H9 (cell line): Measurements from ENCODE around the gene MUC5AC. TPM values are rescaled to one million over a fixed set of nuclear protein-coding genes. Genes with fewer than 3 reads are reported as not detected.

Source experiments
- DNase-seq: peaks from one replicate; pipeline ENCODE4 v3.0.0-alpha.2; 2017
- H2AFZ ChIP-seq: one replicate; pipeline ENCODE4 v1.6.1; 2013; ENCODE audit warnings: mild to moderate bottlenecking, low read length, control low read depth, moderate library complexity
- H2AK5ac ChIP-seq: 2 replicates; pipeline ENCODE4 v1.6.1; 2013; ENCODE audit warnings: low read length, control low read depth, mixed read lengths; ENCODE audit not compliant: insufficient read length
- H2BK120ac ChIP-seq: one replicate; pipeline ENCODE4 v1.6.1; 2013; ENCODE audit warnings: low read depth, mild to moderate bottlenecking, low read length, control low read depth, inconsistent platforms; ENCODE audit not compliant: poor library complexity, severe bottlenecking
- H2BK12ac ChIP-seq: 2 replicates; pipeline ENCODE4 v1.6.1; 2013; ENCODE audit warnings: low read length, control low read depth, mixed read lengths, low read depth; ENCODE audit not compliant: insufficient read length
- H2BK15ac ChIP-seq: 2 replicates; pipeline ENCODE4 v1.6.1; 2013; ENCODE audit warnings: low read depth, low read length, control low read depth
- H2BK20ac ChIP-seq: one replicate; pipeline ENCODE4 v1.6.1; 2013; ENCODE audit warnings: low read depth, mild to moderate bottlenecking, low read length, control low read depth, inconsistent platforms; ENCODE audit not compliant: poor library complexity, severe bottlenecking
- H2BK5ac ChIP-seq: 2 replicates; pipeline ENCODE4 v1.6.1; 2013; ENCODE audit warnings: low read length, control low read depth, mixed read lengths; ENCODE audit not compliant: insufficient read length
- H3K14ac ChIP-seq: 2 replicates; pipeline ENCODE4 v1.6.1; 2013; ENCODE audit warnings: low read length, control low read depth; ENCODE audit not compliant: insufficient read depth
- H3K18ac ChIP-seq: 2 replicates; pipeline ENCODE4 v1.6.1; 2013; ENCODE audit warnings: low read depth, mild to moderate bottlenecking, mixed read lengths, low read length, control low read depth; ENCODE audit not compliant: insufficient read length
- H3K23ac ChIP-seq: 2 replicates; pipeline ENCODE4 v1.6.1; 2013; ENCODE audit warnings: low read length, control low read depth, mixed read lengths, low read depth; ENCODE audit not compliant: insufficient read length
- H3K23me2 ChIP-seq: 2 replicates; pipeline ENCODE4 v1.6.1; 2013; ENCODE audit warnings: low read depth, mild to moderate bottlenecking, mixed read lengths, low read length, control low read depth; ENCODE audit not compliant: insufficient read length, poor library complexity, severe bottlenecking
- H3K27ac ChIP-seq: 2 replicates; pipeline ENCODE4 v1.5.1; 2013; ENCODE audit warnings: low read length, control low read depth, mixed read lengths, low read depth; ENCODE audit not compliant: insufficient read length
- H3K27me3 ChIP-seq: 2 replicates; pipeline ENCODE4 v1.6.1; 2013; ENCODE audit warnings: low read length, control low read depth, inconsistent platforms; ENCODE audit not compliant: insufficient read depth
- H3K4ac ChIP-seq: 2 replicates; pipeline ENCODE4 v1.6.1; 2013; ENCODE audit warnings: low read depth, mild to moderate bottlenecking, control low read depth, inconsistent platforms, low read length, moderate library complexity
- H3K4me1 ChIP-seq: 2 replicates; pipeline ENCODE4 v1.6.1; 2013; ENCODE audit warnings: low read length, control low read depth, inconsistent platforms; ENCODE audit not compliant: insufficient read depth
- H3K4me2 ChIP-seq: 2 replicates; pipeline ENCODE4 v1.6.1; 2013; ENCODE audit warnings: low read length, control low read depth, mixed read lengths; ENCODE audit not compliant: insufficient read length, insufficient read depth
- H3K56ac ChIP-seq: 2 replicates; pipeline ENCODE4 v1.6.1; 2013; ENCODE audit warnings: low read depth, mild to moderate bottlenecking, mixed read lengths, low read length, control low read depth; ENCODE audit not compliant: insufficient read length
- H3K79me1 ChIP-seq: 2 replicates; pipeline ENCODE4 v1.6.1; 2013; ENCODE audit warnings: low read depth, mild to moderate bottlenecking, moderate library complexity, low read length, control low read depth, inconsistent platforms; ENCODE audit not compliant: insufficient read depth, poor library complexity, severe bottlenecking
- H3K79me2 ChIP-seq: 2 replicates; pipeline ENCODE4 v1.6.1; 2013; ENCODE audit warnings: low read length, control low read depth, inconsistent platforms; ENCODE audit not compliant: insufficient read depth
- H3K9ac ChIP-seq: 2 replicates; pipeline ENCODE4 v1.6.1; 2013; ENCODE audit warnings: low read length, control low read depth, mixed read lengths; ENCODE audit not compliant: insufficient read length; ENCODE audit errors: extremely low read depth
- H3K9me3 ChIP-seq: one replicate; pipeline ENCODE4 v1.6.1; 2013; ENCODE audit warnings: low read depth, low read length, inconsistent platforms; ENCODE audit not compliant: control insufficient read depth
- H3T11ph ChIP-seq: one replicate; pipeline ENCODE4 v1.6.1; 2013; ENCODE audit warnings: mild to moderate bottlenecking, low read length, control low read depth, inconsistent platforms
- H4K20me1 ChIP-seq: one replicate; pipeline ENCODE4 v1.6.1; 2013; ENCODE audit not compliant: control insufficient read depth, insufficient read length, insufficient read depth
- H4K5ac ChIP-seq: 2 replicates; pipeline ENCODE4 v1.6.1; 2013; ENCODE audit warnings: low read depth, mild to moderate bottlenecking, mixed read lengths, low read length, control low read depth; ENCODE audit not compliant: insufficient read length
- H4K8ac ChIP-seq: replicated peaks from 2 replicates; pipeline ENCODE4 v1.6.1; 2013; ENCODE audit warnings: low read length, control low read depth, mixed read lengths, low read depth; ENCODE audit not compliant: insufficient read length
- H4K91ac ChIP-seq: 2 replicates; pipeline ENCODE4 v1.6.1; 2013; ENCODE audit warnings: low read depth, mild to moderate bottlenecking, moderate library complexity, mixed read lengths, low read length, control low read depth; ENCODE audit not compliant: insufficient read length
- H3K27ac Mint-ChIP-seq, 3 experiments: 2 replicates in 2 of 3; 3 replicates in 1 of 3; pipeline ENCODE4 v1.8.0; 2020 to 2021; ENCODE audit warnings: mixed read lengths in 3 of 3, mild to moderate bottlenecking in 1 of 3, moderate library complexity in 1 of 3
- H3K27me3 Mint-ChIP-seq: 2 replicates; pipeline ENCODE4 v1.8.0; 2021; ENCODE audit warnings: low read depth, mild to moderate bottlenecking, moderate library complexity, mixed read lengths
- H3K36me3 Mint-ChIP-seq, 3 experiments: 2 replicates in 2 of 3; 3 replicates in 1 of 3; pipeline ENCODE4 v1.8.0; 2020 to 2021; ENCODE audit warnings: low read depth in 3 of 3, mixed read lengths in 3 of 3; ENCODE audit not compliant: insufficient read depth in 1 of 3
- H3K4me1 Mint-ChIP-seq, 2 experiments: 2 replicates each; pipeline ENCODE4 v1.8.0; 2020; ENCODE audit warnings: mixed read lengths in 2 of 2
- H3K4me3 Mint-ChIP-seq, 2 experiments: 2 replicates in 1 of 2; 3 replicates in 1 of 2; pipeline ENCODE4 v1.8.0; 2020 to 2021; ENCODE audit warnings: mild to moderate bottlenecking in 2 of 2, mixed read lengths in 2 of 2, moderate library complexity in 1 of 2
- H3K9me3 Mint-ChIP-seq, 2 experiments: 2 replicates in 1 of 2; 3 replicates in 1 of 2; pipeline ENCODE4 v1.8.0; 2020; ENCODE audit warnings: mild to moderate bottlenecking in 2 of 2, mixed read lengths in 2 of 2, moderate library complexity in 1 of 2
- WGBS: extraction: QIAGEN DNeasy Blood & Tissue Kit; methylation state at CpG from one replicate; pipeline ENCODE4 v1.1.7; 2013; ENCODE audit warnings: missing lambda C conversion rate, low lambda C conversion rate, mixed read lengths; ENCODE audit not compliant: insufficient read length; ENCODE audit errors: extremely low coverage; 5-methylcytosine and 5-hydroxymethylcytosine counted together
- total RNA-seq: library from RNA; stranded (reverse); gene quantifications from 2 replicates; pipeline ENCODE4 v1.2.1, GENCODE V29; 2021
- TF ChIP-seq, protein P1 (sequence below): fragments of 200-600 bp; sonication (generic); conservative IDR thresholded peaks from 3 replicates; pipeline ENCODE4 v1.8.0; 2021; ENCODE audit warnings: antibody characterized with exemption, mild to moderate bottlenecking

The MUC5AC gene
- total RNA-seq, 1 experiment from 2014 or later, result not detected

GRCh38 chr11:1229471-1230120 is 71.8 kb downstream of the MUC5AC start:
- Mint-ChIP-seq H3K4me3 (no peak overlapping the region), H3K27ac (no peak overlapping the region), H3K4me1 (peaks cover 0 to 2% of the 10 kb centered on the region in 2 experiments; a peak in 2 of 4 replicates), H3K27me3 (no peaks in the 10 kb centered on the region), H3K36me3 (no peaks in the 10 kb centered on the region), H3K9me3 (no peaks in the 10 kb centered on the region)
- H2BK12ac ChIP-seq, result no peak overlapping the region
- H4K91ac ChIP-seq, result no peak overlapping the region
- no peak overlapping the region for H3K23ac ChIP-seq
- H4K5ac ChIP-seq, result no peak overlapping the region
- no peaks in the 10 kb centered on the region for H3K9me3 ChIP-seq
- TF ChIP-seq, protein P1, sequence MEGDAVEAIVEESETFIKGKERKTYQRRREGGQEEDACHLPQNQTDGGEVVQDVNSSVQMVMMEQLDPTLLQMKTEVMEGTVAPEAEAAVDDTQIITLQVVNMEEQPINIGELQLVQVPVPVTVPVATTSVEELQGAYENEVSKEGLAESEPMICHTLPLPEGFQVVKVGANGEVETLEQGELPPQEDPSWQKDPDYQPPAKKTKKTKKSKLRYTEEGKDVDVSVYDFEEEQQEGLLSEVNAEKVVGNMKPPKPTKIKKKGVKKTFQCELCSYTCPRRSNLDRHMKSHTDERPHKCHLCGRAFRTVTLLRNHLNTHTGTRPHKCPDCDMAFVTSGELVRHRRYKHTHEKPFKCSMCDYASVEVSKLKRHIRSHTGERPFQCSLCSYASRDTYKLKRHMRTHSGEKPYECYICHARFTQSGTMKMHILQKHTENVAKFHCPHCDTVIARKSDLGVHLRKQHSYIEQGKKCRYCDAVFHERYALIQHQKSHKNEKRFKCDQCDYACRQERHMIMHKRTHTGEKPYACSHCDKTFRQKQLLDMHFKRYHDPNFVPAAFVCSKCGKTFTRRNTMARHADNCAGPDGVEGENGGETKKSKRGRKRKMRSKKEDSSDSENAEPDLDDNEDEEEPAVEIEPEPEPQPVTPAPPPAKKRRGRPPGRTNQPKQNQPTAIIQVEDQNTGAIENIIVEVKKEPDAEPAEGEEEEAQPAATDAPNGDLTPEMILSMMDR, result no peak
- no peak overlapping the region for H2AFZ ChIP-seq
- H3K27me3 ChIP-seq, result no peaks in the 10 kb centered on the region
- H2BK5ac ChIP-seq, result no peak overlapping the region
- no peak overlapping the region for H2BK120ac ChIP-seq
- H3K4ac ChIP-seq, result no peak overlapping the region
- no peak overlapping the region for H3K56ac ChIP-seq
- H2BK20ac ChIP-seq, result no peak overlapping the region
- H2AK5ac ChIP-seq, result no peak overlapping the region
- H3K23me2 ChIP-seq, result no peaks in the 10 kb centered on the region
- no peaks in the 10 kb centered on the region; the same call in 1 of the 2 replicates for H3K4me1 ChIP-seq
- WGBS, result no CpG with 5 or more reads among the region's 27 CpGs
- H2BK15ac ChIP-seq, result no peak overlapping the region
- H3T11ph ChIP-seq, result no peak overlapping the region
- H4K8ac ChIP-seq, result no peak overlapping the region
- H3K18ac ChIP-seq, result no peak overlapping the region
- no peaks in the 10 kb centered on the region for H3K79me1 ChIP-seq
- H3K9ac ChIP-seq, result no peak overlapping the region
- no peak overlapping the region for H3K27ac ChIP-seq
- DNase-seq, result peak; percentile 18
- no peaks in the 10 kb centered on the region for H3K79me2 ChIP-seq
- no peak overlapping the region for H3K4me2 ChIP-seq
- peaks cover 3% of the 10 kb centered on the region for H4K20me1 ChIP-seq
- no peak overlapping the region; the same call in 1 of the 2 replicates for H3K14ac ChIP-seq
